Measurements from ENCODE around the gene FOXF2. TPM values are rescaled to one million over a fixed set of nuclear protein-coding genes. Genes with fewer than 3 reads are reported as not detected.

The FOXF2 gene
- total RNA-seq, 1 donor from 2014 or later, result not detected

DNA sequence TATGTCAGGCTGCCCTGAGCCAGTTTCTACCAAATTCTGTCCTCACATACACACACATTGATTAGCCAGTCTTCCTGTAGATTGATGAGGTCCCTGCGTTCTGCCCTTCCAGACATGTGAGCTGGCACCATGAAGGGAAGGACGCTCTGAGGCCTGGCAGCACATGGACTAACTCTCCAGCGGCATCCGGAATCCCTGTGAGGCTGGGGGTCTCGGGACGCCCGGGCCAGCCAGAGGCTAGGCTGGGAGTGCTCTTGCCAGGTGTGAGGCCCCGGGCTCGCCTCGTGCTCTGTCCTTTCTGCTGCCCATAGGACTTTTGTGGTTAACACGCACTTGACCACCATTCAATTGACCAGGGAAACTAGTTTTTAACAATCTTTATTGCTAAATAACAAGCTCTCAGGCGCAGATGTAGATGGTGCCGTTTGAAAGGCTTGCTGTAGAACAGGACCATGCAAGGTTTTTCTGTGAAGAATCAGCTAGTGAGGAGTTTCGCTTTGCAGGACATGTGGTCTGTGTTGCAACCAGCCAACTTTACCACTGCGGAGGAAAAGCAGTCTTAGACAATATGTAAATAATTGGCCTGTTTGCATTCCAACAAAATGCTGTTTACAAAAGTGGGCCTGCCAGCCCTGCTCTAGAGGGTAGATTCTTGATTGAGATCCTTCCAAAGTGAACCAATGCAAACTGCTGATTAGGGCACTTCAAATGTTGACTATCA is 29.3 kb downstream of the FOXF2 start:
- DNase-seq (ENCODE audit: low spot score, unreplicated experiment), result no peak
- TF ChIP-seq, protein P1, sequence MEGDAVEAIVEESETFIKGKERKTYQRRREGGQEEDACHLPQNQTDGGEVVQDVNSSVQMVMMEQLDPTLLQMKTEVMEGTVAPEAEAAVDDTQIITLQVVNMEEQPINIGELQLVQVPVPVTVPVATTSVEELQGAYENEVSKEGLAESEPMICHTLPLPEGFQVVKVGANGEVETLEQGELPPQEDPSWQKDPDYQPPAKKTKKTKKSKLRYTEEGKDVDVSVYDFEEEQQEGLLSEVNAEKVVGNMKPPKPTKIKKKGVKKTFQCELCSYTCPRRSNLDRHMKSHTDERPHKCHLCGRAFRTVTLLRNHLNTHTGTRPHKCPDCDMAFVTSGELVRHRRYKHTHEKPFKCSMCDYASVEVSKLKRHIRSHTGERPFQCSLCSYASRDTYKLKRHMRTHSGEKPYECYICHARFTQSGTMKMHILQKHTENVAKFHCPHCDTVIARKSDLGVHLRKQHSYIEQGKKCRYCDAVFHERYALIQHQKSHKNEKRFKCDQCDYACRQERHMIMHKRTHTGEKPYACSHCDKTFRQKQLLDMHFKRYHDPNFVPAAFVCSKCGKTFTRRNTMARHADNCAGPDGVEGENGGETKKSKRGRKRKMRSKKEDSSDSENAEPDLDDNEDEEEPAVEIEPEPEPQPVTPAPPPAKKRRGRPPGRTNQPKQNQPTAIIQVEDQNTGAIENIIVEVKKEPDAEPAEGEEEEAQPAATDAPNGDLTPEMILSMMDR (IDR thresholded peaks at IDR 0.05; ENCODE audit: unreplicated experiment), result no peak
- no peak overlapping the region for H3K27ac Mint-ChIP-seq
- H3K36me3 Mint-ChIP-seq (ENCODE audit: insufficient read depth), result no peaks in the 10 kb centered on the region
- H3K4me3 Mint-ChIP-seq (ENCODE audit: low read depth), result no peak overlapping the region
- H3K27me3 Mint-ChIP-seq, result peaks cover 31% of the 10 kb centered on the region
- peaks cover 8% of the 10 kb centered on the region for H3K9me3 Mint-ChIP-seq (ENCODE audit: low read depth)
- H3K4me1 Mint-ChIP-seq (ENCODE audit: low read depth), result peaks cover 7% of the 10 kb centered on the region

DNA sequence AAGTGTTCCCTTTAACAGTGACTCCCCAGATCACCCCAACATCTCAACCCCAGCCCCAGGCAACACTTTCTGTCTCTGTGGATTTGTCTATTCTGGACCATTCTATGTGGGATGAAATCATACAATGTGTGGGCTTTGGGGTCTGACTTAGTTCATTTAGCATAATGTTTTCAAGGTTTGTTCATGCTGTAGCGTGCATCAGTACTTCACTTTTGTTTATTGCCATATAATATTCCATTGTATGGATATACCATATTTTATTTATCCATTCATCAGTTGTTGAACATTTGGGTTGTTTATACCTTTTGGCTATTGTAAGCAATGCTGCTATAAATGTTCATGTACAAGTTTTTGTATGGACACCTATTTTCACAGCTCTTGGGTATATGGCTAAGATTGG is 31.0 kb downstream of the FOXF2 start:
- no peaks in the 10 kb centered on the region for H3K36me3 Mint-ChIP-seq (ENCODE audit: insufficient read depth)
- H3K4me1 Mint-ChIP-seq (ENCODE audit: low read depth), result peaks cover 7% of the 10 kb centered on the region
- TF ChIP-seq, protein P1 (IDR thresholded peaks at IDR 0.05; ENCODE audit: unreplicated experiment), result no peak
- H3K4me3 Mint-ChIP-seq (ENCODE audit: low read depth), result no peak overlapping the region
- peaks cover 31% of the 10 kb centered on the region for H3K27me3 Mint-ChIP-seq
- no peak for DNase-seq (ENCODE audit: low spot score, unreplicated experiment)
- H3K9me3 Mint-ChIP-seq (ENCODE audit: low read depth), result peaks cover 8% of the 10 kb centered on the region
- H3K27ac Mint-ChIP-seq, result no peak overlapping the region

DNA sequence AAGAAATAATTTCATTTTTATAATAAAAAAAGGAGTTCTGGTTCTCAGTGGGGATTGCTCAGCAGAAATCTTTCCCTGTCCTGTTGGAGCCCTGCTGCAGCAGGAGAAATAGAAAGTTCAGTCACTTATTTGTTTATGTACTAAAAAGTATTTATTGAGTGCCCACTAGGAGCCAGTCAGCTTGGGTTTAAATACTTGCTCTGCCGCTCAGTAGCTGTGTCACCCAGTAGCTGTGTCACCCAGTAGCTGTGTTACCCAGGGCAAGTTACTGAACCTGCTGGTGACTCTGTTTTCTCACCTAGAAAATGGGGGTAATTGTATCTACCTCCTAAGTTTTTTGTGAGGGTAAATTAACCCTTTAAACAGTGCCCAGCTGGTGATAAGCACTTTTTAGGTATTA is 32.9 kb downstream of the FOXF2 start:
- Mint-ChIP-seq H3K4me3 (ENCODE audit: low read depth) (no peak overlapping the region), H3K36me3 (ENCODE audit: insufficient read depth) (no peaks in the 10 kb centered on the region), H3K4me1 (ENCODE audit: low read depth) (peaks cover 7% of the 10 kb centered on the region), H3K27ac (no peak overlapping the region), H3K27me3 (peaks cover 36% of the 10 kb centered on the region), H3K9me3 (ENCODE audit: low read depth) (peaks cover 8% of the 10 kb centered on the region)
- TF ChIP-seq, protein P1 (IDR thresholded peaks at IDR 0.05; ENCODE audit: unreplicated experiment), result no peak
- no peak for DNase-seq (ENCODE audit: low spot score, unreplicated experiment)

DNA sequence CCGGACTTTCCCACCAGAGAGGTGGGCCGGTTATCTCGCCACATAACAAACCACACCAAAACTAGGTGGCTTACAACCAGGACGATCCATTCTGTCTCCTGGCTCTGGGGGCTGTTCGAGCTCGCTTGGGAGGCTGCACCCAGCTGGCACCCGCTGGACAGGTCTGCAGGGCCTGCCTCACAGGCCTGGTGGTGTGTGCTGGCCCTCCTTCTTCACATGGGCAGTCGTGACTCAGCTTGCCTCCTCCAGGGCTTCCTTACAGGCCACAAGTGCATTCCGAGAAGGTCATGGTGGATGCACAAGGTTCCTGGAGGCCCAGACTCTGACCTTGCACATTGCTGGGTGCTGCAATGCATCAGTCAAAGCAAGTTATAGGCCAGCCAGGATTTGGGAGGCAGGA is 34.2 kb downstream of the FOXF2 start:
- H3K36me3 Mint-ChIP-seq (ENCODE audit: insufficient read depth), result no peaks in the 10 kb centered on the region
- no peak for DNase-seq (ENCODE audit: low spot score, unreplicated experiment)
- peaks cover 36% of the 10 kb centered on the region for H3K27me3 Mint-ChIP-seq
- H3K4me3 Mint-ChIP-seq (ENCODE audit: low read depth), result no peak overlapping the region
- H3K27ac Mint-ChIP-seq, result no peak overlapping the region
- H3K9me3 Mint-ChIP-seq (ENCODE audit: low read depth), result peaks cover 8% of the 10 kb centered on the region
- TF ChIP-seq, protein P1 (IDR thresholded peaks at IDR 0.05; ENCODE audit: unreplicated experiment), result no peak
- peaks cover 5% of the 10 kb centered on the region for H3K4me1 Mint-ChIP-seq (ENCODE audit: low read depth)

DNA sequence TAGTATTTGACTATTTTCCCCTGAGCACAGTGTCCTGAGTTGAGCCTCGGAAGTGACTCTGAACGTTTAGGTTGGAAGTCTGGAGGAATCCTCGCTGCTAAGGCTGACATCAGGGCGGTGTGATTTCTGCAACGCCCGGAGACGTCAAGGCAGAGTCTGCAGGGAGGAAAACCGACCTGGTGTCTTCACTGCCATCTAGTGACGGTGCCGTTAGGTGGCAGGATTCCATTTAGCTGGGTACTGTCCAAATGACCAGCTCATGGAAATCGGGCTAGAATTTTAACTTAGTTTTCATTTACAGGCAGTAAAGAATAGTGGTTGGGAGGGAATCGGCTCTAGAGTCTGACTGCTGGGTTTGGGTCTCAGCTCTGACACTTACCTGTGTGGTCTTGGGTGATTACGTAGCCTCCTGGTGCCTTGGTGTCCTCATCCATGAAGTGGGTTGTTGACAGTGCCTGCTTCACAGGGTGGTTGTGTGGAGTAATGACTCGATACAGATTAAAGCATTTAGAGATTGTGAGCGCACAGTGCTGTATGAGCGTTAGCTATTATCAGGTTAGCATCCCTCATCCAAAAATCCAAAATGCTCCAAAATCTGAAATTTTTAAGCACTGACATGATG is 35.0 kb downstream of the FOXF2 start:
- no peaks in the 10 kb centered on the region for H3K36me3 Mint-ChIP-seq (ENCODE audit: insufficient read depth)
- H3K9me3 Mint-ChIP-seq (ENCODE audit: low read depth), result peaks cover 8% of the 10 kb centered on the region
- H3K4me1 Mint-ChIP-seq (ENCODE audit: low read depth), result no peaks in the 10 kb centered on the region
- TF ChIP-seq, protein P1 (IDR thresholded peaks at IDR 0.05; ENCODE audit: unreplicated experiment), result peak; percentile 69
- H3K27me3 Mint-ChIP-seq, result peaks cover 36% of the 10 kb centered on the region
- H3K4me3 Mint-ChIP-seq (ENCODE audit: low read depth), result no peak overlapping the region
- H3K27ac Mint-ChIP-seq, result no peak overlapping the region
- DNase-seq (ENCODE audit: low spot score, unreplicated experiment), result no peak
